Measurements from ENCODE around the gene FBXL14. TPM values are rescaled to one million over a fixed set of nuclear protein-coding genes. Genes with fewer than 3 reads are reported as not detected.

FBXL14 gene
- polyA plus RNA-seq, 1 donor from 2014 or later: 15.1 TPM

- Histone ChIP-seq H3F3A (ENCODE audit: insufficient read depth, low read length, poor library complexity, severe bottlenecking) (no peaks in the 10 kb centered on the region), H4K20me1 (ENCODE audit: insufficient read depth) (no peaks in the 10 kb centered on the region), H3K4me2 (ENCODE audit: low read length) (no peak overlapping the region), H3K27me3 (ENCODE audit: insufficient read depth, low read depth, low read length) (no peaks in the 10 kb centered on the region), H3K27ac (ENCODE audit: low read length) (no peak overlapping the region), H2AFZ (ENCODE audit: low read depth, low read length) (no peak overlapping the region), H3K36me3 (ENCODE audit: insufficient read depth, low read length) (no peaks in the 10 kb centered on the region), H3K9ac (ENCODE audit: low read length) (no peak overlapping the region), H3K4me3 (ENCODE audit: low read length) (no peak overlapping the region), H3K9me3 (ENCODE audit: low read length) (no peaks in the 10 kb centered on the region), H3K9me2 (ENCODE audit: insufficient read depth, low read length) (no peaks in the 10 kb centered on the region), H3K79me2 (replicated peaks; ENCODE audit: insufficient read depth, low read length) (peaks cover 52% of the 10 kb centered on the region)
- TF ChIP-seq EP300 (conservative IDR thresholded peaks at IDR 0.05; ENCODE audit: poor library complexity, severe bottlenecking) (no peak), RAD21 (conservative IDR thresholded peaks at IDR 0.05) (no peak), SMC3 (conservative IDR thresholded peaks at IDR 0.05; ENCODE audit: poor library complexity) (no peak), POLR2AphosphoS5 (IDR thresholded peaks at IDR 0.05) (no peak), TAF1 (IDR thresholded peaks at IDR 0.05; ENCODE audit: low read depth) (no peak), MXI1 (conservative IDR thresholded peaks at IDR 0.05; ENCODE audit: poor library complexity, severe bottlenecking) (no peak), EZH2 (IDR thresholded peaks at IDR 0.05; ENCODE audit: borderline replicate concordance, insufficient read depth, low read length, poor library complexity, severe bottlenecking) (no peak)
- TF ChIP-seq, protein P1, sequence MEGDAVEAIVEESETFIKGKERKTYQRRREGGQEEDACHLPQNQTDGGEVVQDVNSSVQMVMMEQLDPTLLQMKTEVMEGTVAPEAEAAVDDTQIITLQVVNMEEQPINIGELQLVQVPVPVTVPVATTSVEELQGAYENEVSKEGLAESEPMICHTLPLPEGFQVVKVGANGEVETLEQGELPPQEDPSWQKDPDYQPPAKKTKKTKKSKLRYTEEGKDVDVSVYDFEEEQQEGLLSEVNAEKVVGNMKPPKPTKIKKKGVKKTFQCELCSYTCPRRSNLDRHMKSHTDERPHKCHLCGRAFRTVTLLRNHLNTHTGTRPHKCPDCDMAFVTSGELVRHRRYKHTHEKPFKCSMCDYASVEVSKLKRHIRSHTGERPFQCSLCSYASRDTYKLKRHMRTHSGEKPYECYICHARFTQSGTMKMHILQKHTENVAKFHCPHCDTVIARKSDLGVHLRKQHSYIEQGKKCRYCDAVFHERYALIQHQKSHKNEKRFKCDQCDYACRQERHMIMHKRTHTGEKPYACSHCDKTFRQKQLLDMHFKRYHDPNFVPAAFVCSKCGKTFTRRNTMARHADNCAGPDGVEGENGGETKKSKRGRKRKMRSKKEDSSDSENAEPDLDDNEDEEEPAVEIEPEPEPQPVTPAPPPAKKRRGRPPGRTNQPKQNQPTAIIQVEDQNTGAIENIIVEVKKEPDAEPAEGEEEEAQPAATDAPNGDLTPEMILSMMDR (IDR thresholded peaks at IDR 0.05; ENCODE audit: poor library complexity, severe bottlenecking): no peak
- TF ChIP-seq, protein P2, sequence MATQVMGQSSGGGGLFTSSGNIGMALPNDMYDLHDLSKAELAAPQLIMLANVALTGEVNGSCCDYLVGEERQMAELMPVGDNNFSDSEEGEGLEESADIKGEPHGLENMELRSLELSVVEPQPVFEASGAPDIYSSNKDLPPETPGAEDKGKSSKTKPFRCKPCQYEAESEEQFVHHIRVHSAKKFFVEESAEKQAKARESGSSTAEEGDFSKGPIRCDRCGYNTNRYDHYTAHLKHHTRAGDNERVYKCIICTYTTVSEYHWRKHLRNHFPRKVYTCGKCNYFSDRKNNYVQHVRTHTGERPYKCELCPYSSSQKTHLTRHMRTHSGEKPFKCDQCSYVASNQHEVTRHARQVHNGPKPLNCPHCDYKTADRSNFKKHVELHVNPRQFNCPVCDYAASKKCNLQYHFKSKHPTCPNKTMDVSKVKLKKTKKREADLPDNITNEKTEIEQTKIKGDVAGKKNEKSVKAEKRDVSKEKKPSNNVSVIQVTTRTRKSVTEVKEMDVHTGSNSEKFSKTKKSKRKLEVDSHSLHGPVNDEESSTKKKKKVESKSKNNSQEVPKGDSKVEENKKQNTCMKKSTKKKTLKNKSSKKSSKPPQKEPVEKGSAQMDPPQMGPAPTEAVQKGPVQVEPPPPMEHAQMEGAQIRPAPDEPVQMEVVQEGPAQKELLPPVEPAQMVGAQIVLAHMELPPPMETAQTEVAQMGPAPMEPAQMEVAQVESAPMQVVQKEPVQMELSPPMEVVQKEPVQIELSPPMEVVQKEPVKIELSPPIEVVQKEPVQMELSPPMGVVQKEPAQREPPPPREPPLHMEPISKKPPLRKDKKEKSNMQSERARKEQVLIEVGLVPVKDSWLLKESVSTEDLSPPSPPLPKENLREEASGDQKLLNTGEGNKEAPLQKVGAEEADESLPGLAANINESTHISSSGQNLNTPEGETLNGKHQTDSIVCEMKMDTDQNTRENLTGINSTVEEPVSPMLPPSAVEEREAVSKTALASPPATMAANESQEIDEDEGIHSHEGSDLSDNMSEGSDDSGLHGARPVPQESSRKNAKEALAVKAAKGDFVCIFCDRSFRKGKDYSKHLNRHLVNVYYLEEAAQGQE (IDR thresholded peaks at IDR 0.05; ENCODE audit: borderline replicate concordance): no peak
Measured at GRCh38 chr12:1574865-1575259, 19.5 kb downstream of the FBXL14 start.

GRCh38 chr12:1573960-1574864 is 20.2 kb downstream of the FBXL14 start:
- Histone ChIP-seq H3K9me3 (ENCODE audit: low read length) (no peaks in the 10 kb centered on the region), H3K9me2 (ENCODE audit: insufficient read depth, low read length) (no peaks in the 10 kb centered on the region), H4K20me1 (ENCODE audit: insufficient read depth) (no peaks in the 10 kb centered on the region), H3K4me3 (ENCODE audit: low read length) (no peak overlapping the region), H3F3A (ENCODE audit: insufficient read depth, low read length, poor library complexity, severe bottlenecking) (no peaks in the 10 kb centered on the region), H2AFZ (ENCODE audit: low read depth, low read length) (no peak overlapping the region), H3K4me2 (ENCODE audit: low read length) (no peak overlapping the region), H3K27me3 (ENCODE audit: insufficient read depth, low read depth, low read length) (no peaks in the 10 kb centered on the region), H3K27ac (ENCODE audit: low read length) (no peak overlapping the region), H3K9ac (ENCODE audit: low read length) (no peak overlapping the region), H3K36me3 (ENCODE audit: insufficient read depth, low read length) (no peaks in the 10 kb centered on the region), H3K79me2 (replicated peaks; ENCODE audit: insufficient read depth, low read length) (peaks cover 56% of the 10 kb centered on the region)
- no peak for TF ChIP-seq EZH2 (IDR thresholded peaks at IDR 0.05; ENCODE audit: borderline replicate concordance, insufficient read depth, low read length, poor library complexity, severe bottlenecking)
- no peak for TF ChIP-seq TAF1 (IDR thresholded peaks at IDR 0.05; ENCODE audit: low read depth)
- no peak for TF ChIP-seq MXI1 (conservative IDR thresholded peaks at IDR 0.05; ENCODE audit: poor library complexity, severe bottlenecking)
- no peak for TF ChIP-seq POLR2AphosphoS5 (IDR thresholded peaks at IDR 0.05)
- TF ChIP-seq, protein P2 (IDR thresholded peaks at IDR 0.05; ENCODE audit: borderline replicate concordance): no peak
- TF ChIP-seq, protein P1 (IDR thresholded peaks at IDR 0.05; ENCODE audit: poor library complexity, severe bottlenecking): no peak
- TF ChIP-seq EP300 (conservative IDR thresholded peaks at IDR 0.05; ENCODE audit: poor library complexity, severe bottlenecking): no peak
- TF ChIP-seq SMC3 (conservative IDR thresholded peaks at IDR 0.05; ENCODE audit: poor library complexity): no peak
- no peak for TF ChIP-seq RAD21 (conservative IDR thresholded peaks at IDR 0.05)
